ENCODE measurements around the gene IP6K1.

IP6K1 gene

GRCh38 chr3:49732597-49732996 is 53.7 kb downstream of the IP6K1 start:
- H3K36me3 ChIP-seq, result peaks cover 8% of the 10 kb centered on the region
- H3K9me3 ChIP-seq, result no peaks in the 10 kb centered on the region
- no peaks in the 10 kb centered on the region for H3K4me1 ChIP-seq

DNA sequence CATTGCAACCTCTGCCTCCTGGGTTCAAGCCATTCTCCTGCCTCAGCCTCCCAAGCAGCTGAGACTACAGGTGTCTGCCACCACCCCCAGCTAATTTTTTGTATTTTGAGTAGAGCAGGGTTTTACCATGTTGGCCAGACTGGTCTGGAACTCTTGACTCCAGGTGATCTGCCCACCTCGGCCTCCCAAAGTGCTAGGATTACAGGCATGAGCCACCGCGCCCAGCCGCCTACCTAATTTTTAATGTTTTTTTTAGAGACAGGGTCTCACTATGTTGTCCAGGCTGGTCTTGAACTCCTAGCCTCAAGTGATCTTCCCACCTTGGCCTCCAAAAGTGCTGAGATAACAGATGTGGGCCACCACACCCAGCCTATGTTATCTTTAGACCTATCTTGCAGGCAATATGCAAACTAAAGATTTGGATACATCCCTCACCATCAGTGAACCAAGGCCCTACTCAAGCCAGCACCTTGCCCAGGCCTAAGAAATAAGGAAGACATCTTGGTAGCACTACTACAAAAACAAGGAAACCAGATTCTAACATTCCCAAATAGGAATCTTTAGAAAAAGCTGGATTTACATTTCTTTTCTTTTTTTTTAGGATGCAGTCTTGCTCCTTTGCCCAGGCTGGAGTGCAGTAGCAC is 56.3 kb downstream of the IP6K1 start:
- Histone ChIP-seq H3K9me3 (no peaks in the 10 kb centered on the region), H3K4me1 (no peaks in the 10 kb centered on the region), H3K36me3 (peaks cover 3% of the 10 kb centered on the region), H3K27me3 (no peaks in the 10 kb centered on the region), H3K4me3 (ENCODE audit: low read depth, low read length) (no peak overlapping the region)
- TF ChIP-seq, protein P1, sequence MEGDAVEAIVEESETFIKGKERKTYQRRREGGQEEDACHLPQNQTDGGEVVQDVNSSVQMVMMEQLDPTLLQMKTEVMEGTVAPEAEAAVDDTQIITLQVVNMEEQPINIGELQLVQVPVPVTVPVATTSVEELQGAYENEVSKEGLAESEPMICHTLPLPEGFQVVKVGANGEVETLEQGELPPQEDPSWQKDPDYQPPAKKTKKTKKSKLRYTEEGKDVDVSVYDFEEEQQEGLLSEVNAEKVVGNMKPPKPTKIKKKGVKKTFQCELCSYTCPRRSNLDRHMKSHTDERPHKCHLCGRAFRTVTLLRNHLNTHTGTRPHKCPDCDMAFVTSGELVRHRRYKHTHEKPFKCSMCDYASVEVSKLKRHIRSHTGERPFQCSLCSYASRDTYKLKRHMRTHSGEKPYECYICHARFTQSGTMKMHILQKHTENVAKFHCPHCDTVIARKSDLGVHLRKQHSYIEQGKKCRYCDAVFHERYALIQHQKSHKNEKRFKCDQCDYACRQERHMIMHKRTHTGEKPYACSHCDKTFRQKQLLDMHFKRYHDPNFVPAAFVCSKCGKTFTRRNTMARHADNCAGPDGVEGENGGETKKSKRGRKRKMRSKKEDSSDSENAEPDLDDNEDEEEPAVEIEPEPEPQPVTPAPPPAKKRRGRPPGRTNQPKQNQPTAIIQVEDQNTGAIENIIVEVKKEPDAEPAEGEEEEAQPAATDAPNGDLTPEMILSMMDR (IDR thresholded peaks at IDR 0.05; ENCODE audit: low read depth, low read length), result no peak
- no peak for DNase-seq

More at GRCh38 chr3:49732597-49732996, 53.7 kb downstream of the IP6K1 start:
- DNase-seq, result no peak
- Histone ChIP-seq H3K4me3 (ENCODE audit: low read depth, low read length) (no peak overlapping the region), H3K27me3 (no peaks in the 10 kb centered on the region)
- TF ChIP-seq, protein P1 (IDR thresholded peaks at IDR 0.05; ENCODE audit: low read depth, low read length), result no peak

DNA sequence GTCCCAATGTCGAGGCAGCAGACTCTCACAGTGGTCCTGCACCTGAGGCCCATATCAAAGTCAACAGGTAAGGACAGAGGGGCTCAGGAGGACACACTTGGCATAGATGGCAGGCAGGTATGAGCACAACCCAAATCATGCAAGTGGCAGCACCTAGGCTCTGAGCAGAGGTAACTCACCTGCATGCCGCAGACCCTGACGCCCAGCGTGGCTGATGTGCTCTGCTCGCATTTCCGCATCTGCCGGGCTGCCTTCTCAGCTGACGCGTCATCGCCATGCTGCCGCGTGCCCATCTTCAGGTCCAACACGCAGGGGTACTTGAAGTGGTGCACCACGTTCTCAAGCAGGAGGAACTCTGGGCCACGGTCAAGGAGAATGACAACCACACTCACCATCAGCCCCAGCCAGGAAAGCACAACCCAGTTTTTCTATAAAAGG is 58.4 kb downstream of the IP6K1 start:
- TF ChIP-seq, protein P1 (IDR thresholded peaks at IDR 0.05; ENCODE audit: low read depth, low read length), result no peak
- no peak for DNase-seq
- no peaks in the 10 kb centered on the region for H3K27me3 ChIP-seq
- no peaks in the 10 kb centered on the region for H3K4me1 ChIP-seq
- no peaks in the 10 kb centered on the region for H3K9me3 ChIP-seq
- no peak overlapping the region for H3K4me3 ChIP-seq (ENCODE audit: low read depth, low read length)
- H3K36me3 ChIP-seq, result no peaks in the 10 kb centered on the region; the same call in 1 of the 2 replicates

GRCh38 chr3:49727154-49727923 is 59.0 kb downstream of the IP6K1 start:
- Histone ChIP-seq H3K27me3 (no peaks in the 10 kb centered on the region), H3K4me3 (ENCODE audit: low read depth, low read length) (no peak overlapping the region), H3K4me1 (no peaks in the 10 kb centered on the region), H3K36me3 (no peaks in the 10 kb centered on the region; the same call in none of the 2 replicates), H3K9me3 (no peaks in the 10 kb centered on the region)
- DNase-seq, result no peak
- TF ChIP-seq, protein P1 (IDR thresholded peaks at IDR 0.05; ENCODE audit: low read depth, low read length), result no peak

DNA sequence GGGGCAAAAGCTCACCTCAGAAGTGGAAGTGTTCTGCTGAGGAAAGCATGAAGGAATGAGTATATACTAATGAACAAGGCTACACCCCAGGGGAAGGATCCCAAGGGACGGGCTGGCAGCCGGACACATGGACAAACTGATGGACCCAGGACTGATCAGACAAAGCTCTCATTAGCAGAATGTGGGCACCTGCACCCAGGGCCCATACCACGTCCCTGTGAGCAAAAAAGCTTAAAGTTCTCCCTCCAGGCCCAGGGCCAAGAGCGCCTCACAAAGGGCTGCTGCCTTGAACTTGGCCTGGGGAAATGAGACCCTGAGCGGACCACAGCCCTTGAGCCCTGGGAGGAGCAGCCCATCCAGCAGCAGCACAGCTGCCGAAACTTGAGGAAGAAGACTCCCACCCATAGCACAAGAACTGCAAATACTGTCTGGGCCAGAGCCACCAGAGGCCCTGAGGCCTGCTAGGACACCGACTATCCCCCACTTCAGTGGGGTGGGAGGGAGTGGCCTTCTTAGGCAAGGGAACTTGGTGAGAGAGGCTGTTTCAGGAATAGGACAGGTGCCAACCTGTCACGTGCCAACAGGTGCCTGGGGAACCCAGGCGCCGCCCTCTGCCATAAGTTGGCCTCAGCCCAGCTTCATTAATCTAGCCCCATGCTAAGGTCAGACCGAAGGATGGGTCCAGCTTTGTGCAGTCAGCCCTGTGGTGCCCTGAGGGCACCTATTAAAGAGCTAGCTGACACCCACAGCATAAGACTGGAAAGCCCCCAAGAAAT is 60.2 kb downstream of the IP6K1 start:
- Histone ChIP-seq H3K4me1 (no peaks in the 10 kb centered on the region), H3K4me3 (ENCODE audit: low read depth, low read length) (no peak overlapping the region), H3K36me3 (no peaks in the 10 kb centered on the region; the same call in none of the 2 replicates), H3K27me3 (no peaks in the 10 kb centered on the region), H3K9me3 (no peaks in the 10 kb centered on the region)
- TF ChIP-seq, protein P1 (IDR thresholded peaks at IDR 0.05; ENCODE audit: low read depth, low read length), result no peak
- no peak for DNase-seq

Data from BE2C (cell line).